CD1c-positive myeloid dendritic cell (primary cell): ENCODE results near the gene RPS16.
"Not testable (repeated sequence)": the region's sequence is repeated elsewhere in the genome, so short reads cannot be mapped to it uniquely, and the experiment has no call there.

Experiments
- DNase-seq: peaks from one replicate; pipeline ENCODE4 v3.0.0-alpha.2; 2016; ENCODE audit errors: extremely low spot score

Gene RPS16

DNA sequence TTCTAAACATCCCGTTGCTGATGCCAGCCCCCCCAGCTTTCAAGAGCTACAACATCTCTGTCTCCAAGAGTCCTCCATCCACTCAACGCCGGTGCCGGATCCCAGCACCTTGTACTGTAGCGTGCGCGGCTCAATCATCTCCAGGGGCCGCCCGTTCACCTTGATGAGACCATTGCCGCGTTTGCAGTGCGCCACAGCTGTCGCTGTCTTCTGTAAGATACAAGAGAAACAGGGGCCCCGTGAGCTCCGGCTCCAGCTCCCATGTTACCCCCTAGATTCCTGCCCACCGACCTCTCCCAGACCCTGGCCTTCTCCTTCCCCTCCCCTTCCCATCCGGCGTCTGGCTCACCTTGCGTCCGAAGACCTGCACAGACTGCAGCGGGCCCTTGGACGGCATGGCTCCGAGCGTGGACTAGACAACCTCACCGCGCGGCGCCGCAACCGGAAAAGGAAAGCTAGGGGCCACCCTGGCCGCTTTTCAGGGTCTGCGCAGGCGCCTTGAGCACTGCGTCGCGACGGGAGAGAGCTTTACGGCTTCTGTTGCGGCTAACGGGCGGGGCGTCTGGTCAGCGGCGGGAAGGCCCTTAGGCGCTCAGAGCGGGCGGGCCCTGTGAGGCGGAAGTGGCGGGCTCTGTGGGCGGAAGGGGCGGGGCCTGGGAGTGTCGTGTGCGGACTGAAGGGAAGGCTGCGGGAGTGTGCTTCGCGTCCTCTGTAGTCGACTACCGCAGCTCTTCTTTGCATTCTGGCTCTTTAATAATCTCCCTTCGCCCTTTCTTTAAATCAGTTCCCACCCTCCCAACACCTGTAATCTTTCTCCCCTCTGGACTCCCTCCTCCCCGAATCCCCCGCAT, at the start of gene RPS16:
Gene RPS16, minus strand, starts transcription at position 451 of the 851 bp plus-strand sequence. Its CDS starts 54 bp downstream, at position 397.
- peak; percentile 100 for DNase-seq

DNA sequence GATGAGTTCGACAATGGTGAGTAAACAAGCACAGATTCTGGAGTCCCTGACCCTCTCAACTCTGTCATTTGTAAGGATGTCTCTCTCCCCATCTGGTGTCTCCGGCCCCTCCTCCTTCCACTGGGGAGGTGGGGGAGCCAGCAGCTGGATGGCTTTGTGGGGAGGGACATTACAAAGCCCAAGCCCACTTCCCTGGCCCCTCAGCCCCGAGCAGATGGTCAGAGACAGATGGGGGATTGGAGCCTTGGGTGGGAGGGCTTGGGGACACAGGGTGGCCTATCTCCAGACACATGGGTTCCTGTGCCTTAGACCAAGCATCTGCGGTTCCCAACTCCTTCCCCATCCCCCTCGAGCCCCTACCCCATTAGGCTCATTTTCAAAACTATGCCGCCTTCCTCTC, 47.4 kb upstream of the RPS16 start:
- DNase-seq = no peak

DNA sequence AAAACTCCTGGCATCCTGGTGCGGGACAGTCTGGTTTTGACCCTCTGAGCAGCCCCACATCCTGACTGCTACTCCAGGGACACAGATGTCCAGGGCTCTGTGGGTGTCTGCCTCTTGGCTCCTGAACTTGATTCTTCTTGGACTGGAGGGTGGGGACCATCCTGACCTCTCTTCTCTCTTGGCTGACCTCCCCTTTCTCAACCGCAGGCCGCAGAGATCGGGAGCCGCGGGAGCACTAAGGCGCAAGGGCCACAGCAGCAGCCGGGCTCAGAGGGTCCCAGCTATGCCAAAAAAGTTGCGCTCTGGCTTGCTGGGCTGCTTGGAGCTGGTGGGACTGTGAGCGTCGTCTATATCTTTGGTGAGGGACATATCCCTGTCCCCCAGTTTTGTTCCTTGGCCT, 45.9 kb upstream of the RPS16 start:
- DNase-seq = no peak

DNA sequence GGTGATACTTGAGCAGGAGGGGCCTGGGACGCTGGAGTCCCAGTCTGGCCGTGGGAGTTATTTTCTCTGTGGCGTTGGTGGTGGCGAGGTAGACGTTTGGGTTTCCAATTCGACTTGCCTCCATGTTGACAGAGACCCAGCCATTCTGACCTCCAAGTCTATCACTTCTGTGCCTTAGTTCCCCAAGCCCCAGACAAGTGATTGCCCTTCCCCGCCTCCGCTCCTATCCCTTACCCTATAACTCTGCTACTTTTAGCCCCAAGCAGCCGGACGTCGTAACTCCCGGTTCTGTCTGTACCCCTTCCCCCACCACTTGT, 45.4 kb upstream of the RPS16 start:
- DNase-seq = peak; percentile 9

DNA sequence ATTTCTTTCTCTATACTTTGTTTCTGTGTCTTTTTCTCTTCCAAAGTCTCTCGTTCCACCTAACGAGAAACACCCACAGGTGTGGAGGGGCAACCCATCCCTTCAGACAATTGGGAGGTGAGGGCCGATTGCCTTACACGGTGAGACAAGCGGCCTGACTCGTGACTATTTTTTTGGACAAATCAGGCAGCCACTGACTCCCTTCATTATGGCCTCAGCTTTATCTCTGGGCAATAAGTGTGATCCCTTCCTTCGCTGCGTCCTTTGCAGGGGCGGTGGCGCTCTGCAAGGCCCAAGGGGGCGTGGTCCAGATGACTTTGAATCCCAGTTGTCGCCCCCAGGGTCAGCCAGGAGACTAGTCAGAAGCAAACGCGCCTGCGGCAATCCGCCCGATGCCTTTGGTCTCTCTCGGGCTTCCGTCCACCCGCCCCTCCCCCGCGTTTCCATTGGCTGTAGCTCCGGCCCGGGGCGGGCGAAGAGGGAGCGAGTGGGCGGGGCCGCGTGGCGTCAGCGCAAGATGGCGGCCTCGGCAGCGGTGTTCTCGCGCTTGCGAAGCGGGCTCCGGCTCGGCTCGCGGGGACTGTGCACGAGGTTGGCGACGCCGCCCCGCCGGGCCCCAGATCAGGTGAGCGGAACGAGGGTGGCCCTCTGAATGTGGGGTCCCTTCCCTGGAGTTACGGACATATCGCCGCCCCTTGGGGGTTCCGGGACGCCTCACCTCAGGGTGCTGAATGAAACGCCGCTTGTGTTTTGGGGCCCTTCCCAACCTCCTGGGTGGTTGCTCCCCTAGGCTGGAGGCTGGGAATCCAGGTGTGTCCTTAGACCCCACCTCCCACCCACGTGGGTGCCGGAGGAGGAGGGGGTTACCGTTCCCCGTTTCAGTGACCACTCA, 44.8 kb upstream of the RPS16 start, which contains the start of gene TIMM50:
Gene TIMM50, plus strand, starts transcription at position 502 of the 892 bp plus-strand sequence. Its CDS starts 16 bp downstream, at position 518.
- peak; percentile 98 for DNase-seq

DNA sequence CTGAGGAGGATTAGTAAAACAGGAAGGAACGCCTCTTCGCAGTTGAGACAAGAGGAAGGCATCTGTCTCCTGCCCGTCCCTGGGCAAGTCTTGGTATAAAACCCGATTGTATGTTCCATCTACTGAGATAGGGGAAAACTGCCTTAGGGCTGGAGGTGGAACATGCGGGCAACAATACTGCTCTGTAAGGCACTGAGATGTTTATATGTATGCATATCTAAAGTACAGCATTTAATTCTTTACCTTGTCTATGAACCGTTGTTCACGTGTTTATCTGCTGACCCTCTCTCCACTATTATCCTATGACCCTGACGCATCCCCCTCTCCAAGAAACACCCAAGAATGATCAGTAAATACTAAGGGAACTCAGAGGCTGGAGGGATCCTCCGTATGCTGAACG, 44.2 kb upstream of the RPS16 start:
- DNase-seq = peak; percentile 15

DNA sequence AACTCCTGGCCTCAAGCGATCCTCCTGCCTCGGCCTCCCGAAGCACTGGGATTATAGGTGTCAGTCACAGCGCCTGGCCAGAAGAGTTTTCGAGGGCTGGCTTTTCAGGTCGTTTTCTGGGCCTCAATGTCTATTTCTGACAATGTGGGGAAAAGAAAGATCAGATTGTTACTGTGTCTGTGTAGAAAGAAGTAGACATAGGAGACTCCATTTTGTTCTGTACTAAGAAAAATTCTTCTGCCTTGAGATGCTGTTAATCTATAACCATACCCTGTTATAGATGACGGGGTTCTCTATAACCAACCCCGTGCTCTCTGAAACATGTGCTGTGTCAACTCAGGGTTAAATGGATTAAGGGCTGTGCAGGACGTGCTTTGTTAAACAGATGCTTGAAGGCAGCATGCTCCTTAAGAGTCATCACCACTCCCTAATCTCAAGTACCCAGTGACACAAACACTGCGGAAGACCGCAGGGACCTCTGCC, 43.6 kb upstream of the RPS16 start:
- DNase-seq = not testable (repeated sequence)

DNA sequence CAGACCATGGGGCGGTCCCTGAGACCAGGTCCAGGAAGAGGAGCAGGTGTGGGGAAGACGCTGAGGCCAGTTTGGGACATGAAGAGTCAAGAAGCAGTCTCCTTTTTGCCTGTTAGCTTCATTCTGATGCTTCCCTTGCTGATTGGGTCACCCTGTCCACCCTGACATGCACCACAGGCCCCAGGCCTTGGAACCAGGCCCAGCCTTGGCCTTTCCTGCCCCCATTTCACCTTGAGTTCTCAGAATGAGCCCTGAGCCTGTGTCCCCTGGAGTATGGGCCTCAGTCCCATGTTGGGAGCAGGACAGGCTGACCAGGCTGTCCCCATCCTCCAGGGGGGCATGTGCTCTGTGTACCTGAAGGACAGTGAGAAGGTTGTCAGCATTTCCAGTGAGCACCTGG, 40.0 kb upstream of the RPS16 start:
- DNase-seq = no peak

DNA sequence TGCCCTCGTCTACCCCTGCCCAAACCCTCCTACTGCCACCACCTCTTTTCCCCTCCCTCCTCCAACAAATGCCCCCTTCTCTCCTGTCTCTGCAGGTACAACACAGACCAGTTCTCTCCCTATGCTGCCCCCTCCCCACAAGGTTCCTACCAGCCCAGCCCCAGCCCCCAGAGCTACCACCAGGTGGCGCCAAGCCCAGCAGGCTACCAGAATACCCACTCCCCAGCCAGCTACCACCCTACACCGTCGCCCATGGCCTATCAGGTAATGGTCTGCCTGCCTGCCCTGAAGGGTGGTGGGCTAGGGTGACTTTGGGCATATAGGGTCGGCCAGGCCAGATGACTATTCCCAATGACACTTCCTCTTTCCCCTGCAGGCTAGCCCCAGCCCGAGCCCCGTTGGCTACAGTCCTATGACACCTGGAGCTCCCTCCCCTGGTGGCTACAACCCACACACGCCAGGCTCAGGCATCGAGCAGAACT, 38.4 kb upstream of the RPS16 start:
- peak; percentile 58 for DNase-seq

DNA sequence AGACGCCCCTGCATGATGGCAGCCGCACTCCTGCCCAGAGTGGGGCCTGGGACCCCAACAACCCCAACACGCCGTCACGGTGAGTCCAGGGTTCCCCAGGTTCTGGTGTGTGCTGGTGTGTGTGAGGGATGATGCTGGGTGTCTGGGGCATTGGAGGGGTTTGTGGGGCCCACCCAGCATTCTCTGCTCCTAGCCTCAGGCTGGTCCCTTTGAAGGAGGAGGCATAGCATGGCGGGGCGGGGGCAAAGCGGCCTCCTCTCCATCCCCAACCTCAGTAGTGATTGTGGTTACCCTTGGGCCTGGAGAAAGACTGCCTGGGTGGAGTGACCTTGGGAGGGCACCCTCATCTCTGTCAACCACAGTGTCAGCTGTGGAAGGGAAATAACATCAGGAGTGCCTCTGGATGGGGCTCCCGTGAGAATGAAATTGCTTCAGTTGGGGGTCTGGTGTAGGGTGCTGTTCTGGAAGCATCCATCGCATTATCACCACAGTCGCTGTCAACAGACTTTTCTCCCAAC, 37.8 kb upstream of the RPS16 start:
- no peak for DNase-seq

DNA sequence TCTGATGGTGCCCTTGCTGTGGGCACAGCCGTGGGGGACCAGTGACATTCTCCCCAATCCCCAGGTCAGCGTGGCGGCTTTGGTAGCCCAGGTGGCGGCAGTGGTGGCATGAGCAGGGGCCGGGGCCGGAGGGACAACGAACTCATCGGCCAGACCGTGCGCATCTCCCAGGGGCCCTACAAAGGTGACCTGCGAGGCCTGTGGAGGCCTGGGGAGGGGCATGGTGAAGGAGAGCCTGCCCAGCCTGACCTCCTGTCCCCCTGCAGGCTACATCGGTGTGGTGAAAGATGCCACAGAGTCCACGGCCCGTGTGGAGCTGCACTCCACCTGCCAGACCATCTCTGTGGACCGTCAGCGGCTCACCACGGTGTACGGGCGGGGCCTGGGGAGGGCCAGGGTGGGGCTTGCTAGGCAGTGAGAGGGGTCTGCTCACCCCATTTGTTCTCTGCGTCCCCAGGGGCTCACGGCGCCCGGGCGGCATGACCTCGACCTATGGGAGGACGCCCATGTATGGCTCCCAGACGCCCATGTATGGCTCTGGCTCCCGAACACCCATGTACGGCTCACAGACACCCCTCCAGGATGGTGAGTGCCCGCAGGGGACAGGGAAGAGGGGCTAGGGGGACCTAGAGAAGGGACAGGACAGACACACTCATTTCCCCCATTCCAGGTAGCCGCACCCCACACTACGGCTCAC, 37.1 kb upstream of the RPS16 start:
- no peak for DNase-seq

DNA sequence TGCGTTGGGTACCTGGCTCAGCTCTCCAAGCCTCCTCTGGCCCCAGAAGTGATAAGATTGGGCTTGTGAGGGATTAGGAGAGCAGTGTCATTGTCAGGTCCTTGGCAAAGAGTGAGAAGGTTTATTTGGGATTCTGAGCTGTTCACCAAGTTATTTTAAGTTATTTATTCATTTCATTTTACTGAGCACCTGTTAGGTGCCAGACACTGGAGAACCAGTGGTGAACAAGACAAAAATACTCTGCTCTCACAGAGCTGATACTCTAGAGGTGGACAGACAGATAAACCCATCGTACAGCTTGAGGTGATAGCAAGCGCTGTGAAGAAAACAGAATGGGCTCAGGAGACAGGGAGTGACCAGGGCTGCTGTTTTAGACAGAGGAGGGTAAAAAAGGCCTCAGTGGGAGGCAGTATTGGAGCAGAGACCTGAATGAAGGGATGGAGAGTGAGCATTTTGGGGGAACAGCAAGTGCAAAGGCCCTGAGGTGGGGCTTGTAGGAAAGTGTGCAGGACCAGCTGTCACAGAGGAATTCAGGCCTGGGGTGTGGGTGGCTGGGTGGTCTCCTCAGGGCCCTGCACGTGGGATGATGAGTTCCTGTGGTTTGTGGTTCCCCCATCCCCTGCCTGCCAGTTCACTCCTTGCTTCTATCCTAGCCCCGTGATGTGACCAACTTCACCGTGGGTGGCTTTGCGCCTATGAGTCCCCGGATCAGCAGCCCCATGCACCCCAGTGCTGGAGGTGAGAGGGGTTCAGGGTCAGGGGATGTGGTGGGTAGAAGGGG, 36.2 kb upstream of the RPS16 start:
- DNase-seq = no peak

DNA sequence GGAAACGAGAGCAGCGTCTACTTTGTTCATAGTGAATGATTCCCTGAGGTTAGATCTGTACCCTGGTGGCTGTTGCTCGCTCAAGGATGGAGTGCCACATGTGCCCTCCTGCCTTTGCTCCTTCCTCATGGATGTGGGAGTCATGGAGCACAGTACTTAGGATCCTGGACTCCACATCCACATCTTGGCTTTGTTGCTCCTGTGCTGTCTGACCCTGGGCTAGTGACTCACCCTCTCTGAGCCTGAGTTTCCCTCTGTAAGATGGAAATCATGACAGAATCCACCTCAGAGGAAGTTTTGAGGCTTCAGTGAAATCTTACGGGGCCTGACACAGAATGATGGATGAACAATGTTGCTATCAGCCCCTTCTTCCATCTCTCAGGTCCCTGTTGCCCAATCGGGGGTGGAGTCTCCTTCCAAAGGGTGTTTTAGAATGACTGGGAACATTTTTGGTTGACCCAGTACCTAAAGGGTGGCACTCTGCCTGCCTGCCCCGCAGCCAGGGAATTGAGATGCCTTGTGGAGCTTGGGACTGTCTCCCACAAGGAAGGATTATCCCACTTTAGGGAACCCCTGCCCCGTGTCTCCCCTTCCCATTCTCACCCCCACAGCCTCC, 35.1 kb upstream of the RPS16 start:
- no peak for DNase-seq

DNA sequence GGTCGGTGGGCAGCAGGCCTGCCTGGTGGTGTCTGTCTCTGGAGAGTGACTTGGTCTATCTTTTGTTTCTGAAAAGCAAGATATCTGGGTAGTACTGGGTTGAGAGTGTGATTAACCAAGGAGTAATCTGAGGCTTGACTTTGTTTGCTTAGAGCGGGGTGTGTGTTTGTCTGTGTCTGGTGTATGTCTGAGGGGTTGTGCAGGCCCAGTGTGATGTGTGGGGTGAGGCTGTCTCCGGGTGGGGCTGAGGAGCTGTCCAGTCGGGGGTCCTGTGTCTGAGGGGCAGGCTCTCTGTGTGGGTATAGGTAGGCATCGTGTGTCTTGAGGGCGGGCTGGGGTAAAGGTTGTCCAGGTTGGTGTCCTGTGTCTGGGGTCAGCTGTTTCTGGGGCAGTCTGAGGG, 33.8 kb upstream of the RPS16 start:
- no peak for DNase-seq

DNA sequence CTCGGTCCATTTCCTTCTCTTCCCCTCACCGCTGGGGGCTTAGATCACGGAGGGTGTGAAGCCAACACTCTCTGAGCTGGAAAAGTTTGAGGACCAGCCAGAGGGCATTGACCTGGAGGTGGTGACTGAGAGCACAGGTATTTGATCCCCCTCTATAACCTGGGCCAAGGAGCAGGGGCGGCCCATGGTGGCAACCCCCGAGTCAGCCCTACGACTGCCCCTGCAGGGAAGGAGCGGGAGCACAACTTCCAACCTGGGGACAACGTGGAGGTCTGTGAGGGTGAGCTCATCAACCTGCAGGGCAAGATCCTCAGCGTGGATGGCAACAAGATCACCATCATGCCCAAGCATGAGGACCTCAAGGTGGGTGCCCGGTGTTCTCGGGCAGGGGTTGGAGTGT, 33.3 kb upstream of the RPS16 start:
- DNase-seq = no peak

DNA sequence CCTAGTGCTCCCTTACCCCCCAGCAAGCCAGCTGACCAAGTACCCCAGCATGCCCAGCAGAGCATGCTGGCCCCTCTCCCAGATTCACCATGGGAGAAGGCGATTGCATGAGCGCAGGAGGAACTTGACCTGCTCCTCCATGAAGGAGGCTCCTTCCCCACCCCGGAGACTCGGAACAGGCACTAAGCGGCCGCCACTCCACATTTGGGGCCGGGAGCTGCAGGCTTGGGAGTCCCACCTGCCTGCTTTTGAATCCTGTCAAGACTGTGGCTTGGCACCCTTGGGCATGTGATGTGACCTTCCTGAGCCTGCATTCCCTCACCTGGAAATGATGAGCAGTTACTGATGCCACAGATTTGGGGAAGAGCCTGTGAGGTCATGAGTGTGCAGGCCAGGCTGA, 32.2 kb upstream of the RPS16 start:
- DNase-seq = no peak

DNA sequence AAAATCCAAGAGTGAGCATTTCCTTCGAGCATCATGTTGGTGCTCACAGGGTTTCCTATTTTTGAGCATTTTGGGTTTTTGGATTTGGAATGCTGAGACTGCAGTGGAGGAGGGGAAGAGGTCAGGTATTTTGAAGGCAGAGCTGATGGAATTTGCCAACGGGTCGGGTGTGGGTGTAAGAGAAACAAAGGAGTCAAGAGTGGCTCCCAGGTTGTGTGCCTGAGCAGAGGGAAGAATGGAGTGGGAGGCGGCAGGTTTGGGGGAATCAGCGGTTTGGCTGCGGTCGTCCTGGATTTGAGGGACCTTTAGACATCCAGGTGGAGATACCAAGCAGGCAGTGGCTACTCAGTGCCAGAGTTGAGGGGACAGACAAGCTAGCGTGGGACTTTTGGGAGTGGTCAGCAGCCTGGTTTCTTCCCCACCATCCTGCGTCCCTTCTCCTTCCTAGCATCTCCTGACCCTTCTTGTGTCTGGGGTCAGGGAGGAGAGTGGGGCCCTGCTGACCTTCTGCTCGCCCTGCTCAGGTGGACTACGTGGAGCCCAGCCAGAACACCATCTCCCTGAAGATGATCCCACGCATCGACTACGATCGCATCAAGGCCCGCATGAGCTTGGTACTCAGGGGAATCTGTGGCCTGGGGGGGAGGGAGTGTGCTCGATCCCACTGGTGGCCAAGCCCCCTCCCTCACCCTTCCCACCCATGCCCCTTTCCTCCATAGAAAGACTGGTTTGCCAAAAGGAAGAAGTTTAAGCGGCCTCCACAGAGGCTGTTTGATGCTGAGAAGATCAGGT, 30.4 kb upstream of the RPS16 start:
- DNase-seq = no peak

DNA sequence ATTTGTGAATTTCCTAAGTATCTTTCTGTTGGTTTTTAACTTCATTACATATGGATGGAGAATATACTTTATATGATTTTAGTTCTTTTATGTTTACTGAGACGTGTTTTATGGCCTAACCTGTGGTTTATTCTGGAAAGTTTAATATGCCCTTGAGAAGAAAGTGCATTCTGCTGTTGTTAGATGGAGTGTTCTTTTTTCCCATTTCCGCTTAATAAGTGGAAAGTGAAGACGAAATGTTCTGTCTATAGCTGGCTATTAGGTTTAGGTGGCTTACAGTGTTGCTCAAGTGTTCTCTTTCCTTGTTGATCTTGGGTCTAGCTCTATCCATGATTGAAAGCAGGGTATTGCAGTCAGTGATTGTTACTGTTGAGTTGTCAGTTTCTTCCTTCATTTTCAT, 27.7 kb upstream of the RPS16 start:
- DNase-seq = no peak

DNA sequence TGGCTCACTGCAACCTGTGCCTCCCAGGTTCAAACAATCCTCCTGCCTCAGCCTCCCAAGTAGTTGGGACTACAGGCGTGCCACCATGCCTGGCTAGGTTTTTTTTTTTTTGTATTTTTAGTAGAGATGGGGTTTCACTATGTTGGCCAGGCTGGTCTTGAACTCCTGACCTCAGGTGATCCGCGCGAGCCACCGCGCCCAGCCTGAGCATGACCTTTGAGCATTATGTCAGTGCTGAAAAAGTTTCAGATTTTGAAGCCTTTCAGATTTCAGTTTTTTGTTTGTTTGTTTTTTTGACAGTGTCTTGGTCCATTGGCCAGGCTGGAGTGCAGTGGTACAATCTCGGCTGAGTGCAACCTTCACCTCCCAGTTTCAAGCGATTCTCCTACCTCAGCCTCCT, 15.5 kb upstream of the RPS16 start:
- not testable (repeated sequence) for DNase-seq
